Neural progenitor cell (in vitro differentiated cells): ENCODE measurements around the gene DPF3. TPM values are rescaled to one million over a fixed set of nuclear protein-coding genes. Genes with fewer than 3 reads are reported as not detected.

Experiments
- DNase-seq: peaks from one replicate; pipeline ENCODE4 v3.0.0-alpha.2; 2016; ENCODE audit warnings: low spot score
- H2AFZ ChIP-seq: fragments of 200-600 bp; sonication (generic); replicated peaks from 2 replicates; pipeline ENCODE4 v1.6.1; 2016; ENCODE audit warnings: antibody characterized with exemption
- H3F3A ChIP-seq: fragments of 200-600 bp; sonication (generic); 2 replicates; pipeline ENCODE4 v1.6.1; 2016; ENCODE audit warnings: antibody characterized with exemption, low read depth
- H3K27ac ChIP-seq: fragments of 200-600 bp; sonication (generic); 2 replicates; pipeline ENCODE4 v1.5.1; 2016; ENCODE audit warnings: mild to moderate bottlenecking
- H3K27me3 ChIP-seq: fragments of 200-600 bp; sonication (generic); 2 replicates; pipeline ENCODE4 v1.6.1; 2016; ENCODE audit warnings: mild to moderate bottlenecking, moderate library complexity
- H3K36me3 ChIP-seq: fragments of 200-600 bp; sonication (generic); 2 replicates; pipeline ENCODE4 v1.5.1; 2016
- H3K4me1 ChIP-seq: fragments of 200-600 bp; sonication (generic); 2 replicates; pipeline ENCODE4 v1.6.1; 2016; ENCODE audit warnings: mixed run types
- H3K4me2 ChIP-seq: fragments of 200-600 bp; sonication (generic); 2 replicates; pipeline ENCODE4 v1.6.1; 2016
- H3K4me3 ChIP-seq: fragments of 200-600 bp; sonication (generic); 2 replicates; pipeline ENCODE4 v1.5.1; 2016
- H3K79me2 ChIP-seq: fragments of 200-600 bp; sonication (generic); 2 replicates; pipeline ENCODE4 v1.6.1; 2016; ENCODE audit warnings: low read depth
- H3K9ac ChIP-seq: fragments of 200-600 bp; sonication (generic); 2 replicates; pipeline ENCODE4 v1.6.1; 2016
- H3K9me3 ChIP-seq: fragments of 200-600 bp; sonication (generic); 2 replicates; pipeline ENCODE4 v1.5.1; 2016; ENCODE audit warnings: low read depth
- H4K20me1 ChIP-seq: fragments of 200-600 bp; sonication (generic); 2 replicates; pipeline ENCODE4 v1.6.1; 2016; ENCODE audit warnings: low read depth
- H3K27ac Mint-ChIP-seq: 3 replicates; pipeline ENCODE4 v1.8.0; 2021; ENCODE audit warnings: mixed read lengths
- H3K27me3 Mint-ChIP-seq: 2 replicates; pipeline ENCODE4 v1.8.0; 2022; ENCODE audit warnings: low read depth, mild to moderate bottlenecking, inconsistent platforms, moderate library complexity, mixed read lengths; ENCODE audit not compliant: insufficient read depth
- H3K36me3 Mint-ChIP-seq: 3 replicates; pipeline ENCODE4 v1.8.0; 2021; ENCODE audit warnings: mixed read lengths
- H3K4me1 Mint-ChIP-seq: 3 replicates; pipeline ENCODE4 v1.8.0; 2021; ENCODE audit warnings: mixed read lengths
- H3K4me3 Mint-ChIP-seq: 3 replicates; pipeline ENCODE4 v1.8.0; 2021; ENCODE audit warnings: mild to moderate bottlenecking, moderate library complexity, mixed read lengths
- H3K9me3 Mint-ChIP-seq: 3 replicates; pipeline ENCODE4 v1.8.0; 2020; ENCODE audit warnings: mixed read lengths
- EZH2 ChIP-seq: fragments of 200-600 bp; sonication (generic); IDR thresholded peaks from 2 replicates; pipeline ENCODE4 v1.6.1; 2017; ENCODE audit warnings: antibody characterized with exemption, mild to moderate bottlenecking, moderate library complexity
- EZH2phosphoT487 ChIP-seq: fragments of 200-600 bp; sonication (generic); IDR thresholded peaks from 2 replicates; pipeline ENCODE4 v1.6.1; 2017; ENCODE audit warnings: antibody characterized with exemption
- total RNA-seq: library from RNA; depleted of rRNA; stranded (reverse); fragments of >200 nt; gene quantifications from 2 replicates; pipeline ENCODE4 v1.2.3, GENCODE V29; 2015; ENCODE audit warnings: low replicate concordance
- TF ChIP-seq, protein P1 (sequence below): fragments of 200-600 bp; sonication (generic); IDR thresholded peaks from 2 replicates; pipeline ENCODE4 v1.5.1; 2017; ENCODE audit warnings: antibody characterized with exemption, mild to moderate bottlenecking

The DPF3 gene
- total RNA-seq, 1 donor from 2014 or later, result not detected

GRCh38 chr14:72646861-72647528, 246.9 kb downstream of the DPF3 start:
- no peak for DNase-seq
- H3K27me3 Mint-ChIP-seq, result peaks cover 4% of the 10 kb centered on the region
- H2AFZ ChIP-seq, result no peak overlapping the region

GRCh38 chr14:72645706-72646105, 248.2 kb downstream of the DPF3 start:
- peaks cover 22% of the 10 kb centered on the region for H3K4me1 Mint-ChIP-seq
- H3K27ac Mint-ChIP-seq, result no peak overlapping the region
- no peaks in the 10 kb centered on the region for H3K4me1 ChIP-seq
- no peak overlapping the region for H2AFZ ChIP-seq
- H4K20me1 ChIP-seq, result no peaks in the 10 kb centered on the region
- H3K79me2 ChIP-seq, result no peaks in the 10 kb centered on the region
- no peak overlapping the region for H3K27ac ChIP-seq
- H3K9me3 Mint-ChIP-seq, result no peaks in the 10 kb centered on the region
- H3K4me3 Mint-ChIP-seq, result no peak overlapping the region
- no peak for DNase-seq
- no peak overlapping the region for H3K4me2 ChIP-seq
- TF ChIP-seq EZH2phosphoT487 (no peak), EZH2 (no peak)
- H3F3A ChIP-seq, result no peaks in the 10 kb centered on the region
- H3K36me3 Mint-ChIP-seq, result no peaks in the 10 kb centered on the region
- H3K9ac ChIP-seq, result no peak overlapping the region
- H3K27me3 Mint-ChIP-seq, result peaks cover 4% of the 10 kb centered on the region
- H3K27me3 ChIP-seq, result no peaks in the 10 kb centered on the region
- no peaks in the 10 kb centered on the region for H3K36me3 ChIP-seq
- H3K9me3 ChIP-seq, result no peaks in the 10 kb centered on the region
- H3K4me3 ChIP-seq, result no peak overlapping the region

More at GRCh38 chr14:72646861-72647528, 246.9 kb downstream of the DPF3 start:
- H3F3A ChIP-seq, result no peaks in the 10 kb centered on the region
- H3K27me3 ChIP-seq, result no peaks in the 10 kb centered on the region
- no peaks in the 10 kb centered on the region for H3K4me1 ChIP-seq
- no peaks in the 10 kb centered on the region for H3K79me2 ChIP-seq
- Mint-ChIP-seq H3K4me1 (peaks cover 29% of the 10 kb centered on the region), H3K4me3 (no peak overlapping the region), H3K27ac (no peak overlapping the region), H3K9me3 (no peaks in the 10 kb centered on the region), H3K36me3 (no peaks in the 10 kb centered on the region)
- no peak overlapping the region for H3K4me3 ChIP-seq
- no peak overlapping the region for H3K4me2 ChIP-seq
- H3K27ac ChIP-seq, result no peak overlapping the region
- H3K9ac ChIP-seq, result no peak overlapping the region
- no peak for TF ChIP-seq EZH2
- no peaks in the 10 kb centered on the region for H3K9me3 ChIP-seq
- H4K20me1 ChIP-seq, result no peaks in the 10 kb centered on the region
- no peaks in the 10 kb centered on the region for H3K36me3 ChIP-seq

GRCh38 chr14:72644758-72645489, 249.0 kb downstream of the DPF3 start:
- Mint-ChIP-seq H3K27ac (no peak overlapping the region), H3K27me3 (peaks cover 4% of the 10 kb centered on the region), H3K4me3 (no peak overlapping the region), H3K9me3 (peaks cover 3% of the 10 kb centered on the region), H3K4me1 (peaks cover 15% of the 10 kb centered on the region), H3K36me3 (no peaks in the 10 kb centered on the region)
- no peaks in the 10 kb centered on the region for H3K36me3 ChIP-seq
- no peaks in the 10 kb centered on the region for H3K4me1 ChIP-seq
- no peaks in the 10 kb centered on the region for H3K27me3 ChIP-seq
- H3K9ac ChIP-seq, result no peak overlapping the region
- no peaks in the 10 kb centered on the region for H3K79me2 ChIP-seq
- no peak overlapping the region for H3K4me2 ChIP-seq
- H3K4me3 ChIP-seq, result no peak overlapping the region
- H4K20me1 ChIP-seq, result no peaks in the 10 kb centered on the region
- H3F3A ChIP-seq, result no peaks in the 10 kb centered on the region
- no peaks in the 10 kb centered on the region for H3K9me3 ChIP-seq
- no peak for DNase-seq
- H3K27ac ChIP-seq, result no peak overlapping the region
- no peak overlapping the region for H2AFZ ChIP-seq
- TF ChIP-seq EZH2, result no peak
- TF ChIP-seq, protein P1, sequence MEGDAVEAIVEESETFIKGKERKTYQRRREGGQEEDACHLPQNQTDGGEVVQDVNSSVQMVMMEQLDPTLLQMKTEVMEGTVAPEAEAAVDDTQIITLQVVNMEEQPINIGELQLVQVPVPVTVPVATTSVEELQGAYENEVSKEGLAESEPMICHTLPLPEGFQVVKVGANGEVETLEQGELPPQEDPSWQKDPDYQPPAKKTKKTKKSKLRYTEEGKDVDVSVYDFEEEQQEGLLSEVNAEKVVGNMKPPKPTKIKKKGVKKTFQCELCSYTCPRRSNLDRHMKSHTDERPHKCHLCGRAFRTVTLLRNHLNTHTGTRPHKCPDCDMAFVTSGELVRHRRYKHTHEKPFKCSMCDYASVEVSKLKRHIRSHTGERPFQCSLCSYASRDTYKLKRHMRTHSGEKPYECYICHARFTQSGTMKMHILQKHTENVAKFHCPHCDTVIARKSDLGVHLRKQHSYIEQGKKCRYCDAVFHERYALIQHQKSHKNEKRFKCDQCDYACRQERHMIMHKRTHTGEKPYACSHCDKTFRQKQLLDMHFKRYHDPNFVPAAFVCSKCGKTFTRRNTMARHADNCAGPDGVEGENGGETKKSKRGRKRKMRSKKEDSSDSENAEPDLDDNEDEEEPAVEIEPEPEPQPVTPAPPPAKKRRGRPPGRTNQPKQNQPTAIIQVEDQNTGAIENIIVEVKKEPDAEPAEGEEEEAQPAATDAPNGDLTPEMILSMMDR, result no peak
- no peak for TF ChIP-seq EZH2phosphoT487

DNA sequence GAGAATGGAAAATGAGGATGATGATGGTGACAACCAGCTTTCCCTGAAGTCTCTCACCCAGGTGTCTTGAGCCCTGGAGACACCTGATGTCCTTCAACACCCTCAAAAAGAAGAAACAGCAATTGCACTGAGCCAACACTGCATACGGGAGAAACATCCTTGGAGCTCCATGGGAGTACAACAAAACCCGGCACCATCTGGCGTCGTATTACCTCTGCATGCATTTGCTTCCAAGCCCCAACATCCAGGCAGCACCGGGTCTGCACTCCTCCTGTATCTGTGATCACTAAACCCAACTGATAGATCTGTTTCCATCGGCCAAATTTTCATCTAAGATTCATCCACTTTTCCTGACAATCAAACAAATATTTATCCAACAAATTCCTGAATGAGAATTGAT, 249.9 kb downstream of the DPF3 start:
- H3K4me2 ChIP-seq, result no peak overlapping the region
- Mint-ChIP-seq H3K9me3 (peaks cover 3% of the 10 kb centered on the region), H3K27ac (no peak overlapping the region), H3K4me1 (peaks cover 12% of the 10 kb centered on the region), H3K4me3 (no peak overlapping the region), H3K36me3 (no peaks in the 10 kb centered on the region), H3K27me3 (peaks cover 4% of the 10 kb centered on the region)
- no peak for DNase-seq
- no peaks in the 10 kb centered on the region for H3K79me2 ChIP-seq
- H3K36me3 ChIP-seq, result no peaks in the 10 kb centered on the region
- H3K4me3 ChIP-seq, result no peak overlapping the region
- no peak overlapping the region for H3K27ac ChIP-seq
- H3K9me3 ChIP-seq, result no peaks in the 10 kb centered on the region
- H3K9ac ChIP-seq, result no peak overlapping the region
- TF ChIP-seq EZH2phosphoT487 (no peak), EZH2 (no peak)
- TF ChIP-seq, protein P1, result no peak
- no peak overlapping the region for H2AFZ ChIP-seq
- H3K27me3 ChIP-seq, result no peaks in the 10 kb centered on the region
- no peaks in the 10 kb centered on the region for H3F3A ChIP-seq
- H4K20me1 ChIP-seq, result no peaks in the 10 kb centered on the region
- H3K4me1 ChIP-seq, result no peaks in the 10 kb centered on the region
